CD4-positive, alpha-beta T cell (primary cell): ENCODE measurements around the gene CFAP107. TPM values are rescaled to one million over a fixed set of nuclear protein-coding genes. Genes with fewer than 3 reads are reported as not detected.

ENCODE experiments used
- ATAC-seq: fragments of 200-7000 bp; cut with Tn5 transposase; one replicate; pipeline ENCODE4 v1.10.0; 2022; ENCODE audit warnings: mild to moderate bottlenecking; ENCODE audit not compliant: poor library complexity
- CTCF ChIA-PET: fragments of 350-600 bp; sonication (Branson Sonifier 250); formaldehyde crosslinking; loops from one replicate; lab custom pipeline; 2021; ENCODE audit warnings: antibody characterized with exemption, inconsistent platforms; lab: Charles Lee
- POLR2A ChIA-PET: fragments of 350-600 bp; sonication (Branson Sonifier 250); formaldehyde crosslinking; loops from one replicate; lab custom pipeline; 2021; ENCODE audit warnings: antibody characterized with exemption, inconsistent platforms; lab: Charles Lee
- DNase-seq, 14 experiments: peaks; one replicate each; pipeline ENCODE4 v3.0.0-alpha.2; 2013 to 2020; ENCODE audit warnings: mixed read lengths in 2 of 14
- H3K27ac ChIP-seq, 2 donors: one replicate each; pipeline versions ENCODE4 v1.5.1 to v1.7.0; 2013; ENCODE audit warnings: low read length in 2 of 2, low read depth in 1 of 2, mild to moderate bottlenecking in 1 of 2
- H3K27me3 ChIP-seq, 2 experiments: 1 replicate in 1 of 2; 2 replicates in 1 of 2; pipeline versions ENCODE4 v1.6.1 to v1.7.0; 2013; ENCODE audit warnings: low read length in 2 of 2, control low read depth in 1 of 2, mild to moderate bottlenecking in 1 of 2, moderate library complexity in 1 of 2; ENCODE audit not compliant: insufficient read depth in 2 of 2, control insufficient read depth in 1 of 2
- H3K36me3 ChIP-seq: one replicate; pipeline ENCODE4 v1.6.1; 2013; ENCODE audit warnings: low read length, control low read depth; ENCODE audit not compliant: insufficient read depth
- H3K4me1 ChIP-seq: one replicate; pipeline ENCODE4 v1.6.1; 2013; ENCODE audit warnings: low read length, control low read depth; ENCODE audit not compliant: insufficient read depth
- H3K4me3 ChIP-seq: one replicate; pipeline ENCODE4 v1.5.1; 2013; ENCODE audit warnings: mild to moderate bottlenecking, low read length, moderate library complexity
- H3K9me3 ChIP-seq, 2 experiments: 1 replicate in 1 of 2; 2 replicates in 1 of 2; pipeline versions ENCODE4 v1.6.1 to v1.7.0; 2013; ENCODE audit warnings: low read length in 2 of 2, mild to moderate bottlenecking in 2 of 2, control low read depth in 1 of 2, moderate library complexity in 1 of 2; ENCODE audit not compliant: control insufficient read depth in 1 of 2, insufficient read depth in 1 of 2
- H3K27ac Mint-ChIP-seq: one replicate; pipeline ENCODE4 v1.8.0; 2020; ENCODE audit warnings: mixed read lengths
- H3K27me3 Mint-ChIP-seq: one replicate; pipeline ENCODE4 v1.8.0; 2021; ENCODE audit warnings: mixed read lengths
- H3K36me3 Mint-ChIP-seq: one replicate; pipeline ENCODE4 v1.8.0; 2021; ENCODE audit warnings: low read depth, mixed read lengths
- H3K4me1 Mint-ChIP-seq: one replicate; pipeline ENCODE4 v1.8.0; 2021; ENCODE audit warnings: low read depth, mixed read lengths
- H3K4me3 Mint-ChIP-seq: one replicate; pipeline ENCODE4 v1.8.0; 2020; ENCODE audit warnings: mild to moderate bottlenecking, mixed read lengths
- H3K9me3 Mint-ChIP-seq: one replicate; pipeline ENCODE4 v1.8.0; 2020; ENCODE audit warnings: mixed read lengths
- intact Hi-C, 2 experiments: fragments of 100-400 bp; cut with DNase I in 1 of 2; cut with micrococcal nuclease in 1 of 2; formaldehyde crosslinking; loops; one replicate each; pipeline versions ENCODE4 v1.15.1 to v1.9.0; 2023 to 2025; cut with DNase I, micrococcal nuclease
- total RNA-seq, 174 experiments: library from RNA in 2 of 174; stranded (reverse) in 2 of 174; gene quantifications; one replicate each; pipeline ENCODE4 v1.2.3 and lab custom pipeline; 2021 to 2026
- TF ChIP-seq, protein P1 (sequence below): fragments of 200-600 bp; IDR thresholded peaks from one replicate; pipeline ENCODE4 v1.8.0; 2022; ENCODE audit warnings: antibody characterized with exemption, mild to moderate bottlenecking

CFAP107 gene
- total RNA-seq, 2 experiments from 2014 or later = not detected

DNA sequence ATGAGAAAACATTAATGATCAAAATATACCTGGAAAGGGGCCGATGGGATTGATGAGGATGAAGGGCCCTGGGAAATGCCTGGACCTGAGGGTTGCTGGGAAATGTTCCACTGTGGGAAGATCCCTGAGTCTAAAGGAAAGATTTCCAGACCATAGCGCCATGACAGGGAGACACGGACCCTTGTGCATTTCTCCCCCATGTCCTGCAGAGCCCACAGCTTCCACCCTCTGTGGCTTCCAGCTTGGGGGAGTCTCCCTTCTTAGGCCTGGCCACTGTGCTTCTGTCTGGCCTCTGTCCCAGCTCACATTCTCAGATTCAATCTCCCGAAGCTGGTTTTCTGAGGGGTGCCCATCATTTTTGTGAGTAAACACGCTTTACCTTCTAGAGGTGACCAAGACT lies 26.5 kb downstream of the CFAP107 start:
- H3K27ac Mint-ChIP-seq = no peak overlapping the region
- no peak overlapping the region for H3K4me3 Mint-ChIP-seq
- Histone ChIP-seq H3K4me3 (no peak overlapping the region), H3K9me3 (no peaks in the 10 kb centered on the region), H3K27me3 (peaks cover 12 to 18% of the 10 kb centered on the region in 2 experiments), H3K27ac (no peak overlapping the region), H3K4me1 (no peaks in the 10 kb centered on the region), H3K36me3 (no peaks in the 10 kb centered on the region)
- no peaks in the 10 kb centered on the region for H3K36me3 Mint-ChIP-seq
- no peaks in the 10 kb centered on the region for H3K4me1 Mint-ChIP-seq
- intact Hi-C loops = no loop called here
- TF ChIP-seq, protein P1, sequence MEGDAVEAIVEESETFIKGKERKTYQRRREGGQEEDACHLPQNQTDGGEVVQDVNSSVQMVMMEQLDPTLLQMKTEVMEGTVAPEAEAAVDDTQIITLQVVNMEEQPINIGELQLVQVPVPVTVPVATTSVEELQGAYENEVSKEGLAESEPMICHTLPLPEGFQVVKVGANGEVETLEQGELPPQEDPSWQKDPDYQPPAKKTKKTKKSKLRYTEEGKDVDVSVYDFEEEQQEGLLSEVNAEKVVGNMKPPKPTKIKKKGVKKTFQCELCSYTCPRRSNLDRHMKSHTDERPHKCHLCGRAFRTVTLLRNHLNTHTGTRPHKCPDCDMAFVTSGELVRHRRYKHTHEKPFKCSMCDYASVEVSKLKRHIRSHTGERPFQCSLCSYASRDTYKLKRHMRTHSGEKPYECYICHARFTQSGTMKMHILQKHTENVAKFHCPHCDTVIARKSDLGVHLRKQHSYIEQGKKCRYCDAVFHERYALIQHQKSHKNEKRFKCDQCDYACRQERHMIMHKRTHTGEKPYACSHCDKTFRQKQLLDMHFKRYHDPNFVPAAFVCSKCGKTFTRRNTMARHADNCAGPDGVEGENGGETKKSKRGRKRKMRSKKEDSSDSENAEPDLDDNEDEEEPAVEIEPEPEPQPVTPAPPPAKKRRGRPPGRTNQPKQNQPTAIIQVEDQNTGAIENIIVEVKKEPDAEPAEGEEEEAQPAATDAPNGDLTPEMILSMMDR = no peak
- no peaks in the 10 kb centered on the region for H3K9me3 Mint-ChIP-seq
- ATAC-seq (no peak), DNase-seq (no peak)
- POLR2A ChIA-PET = no interaction called here
- H3K27me3 Mint-ChIP-seq = peaks cover 71% of the 10 kb centered on the region
- CTCF ChIA-PET = no interaction called here

DNA sequence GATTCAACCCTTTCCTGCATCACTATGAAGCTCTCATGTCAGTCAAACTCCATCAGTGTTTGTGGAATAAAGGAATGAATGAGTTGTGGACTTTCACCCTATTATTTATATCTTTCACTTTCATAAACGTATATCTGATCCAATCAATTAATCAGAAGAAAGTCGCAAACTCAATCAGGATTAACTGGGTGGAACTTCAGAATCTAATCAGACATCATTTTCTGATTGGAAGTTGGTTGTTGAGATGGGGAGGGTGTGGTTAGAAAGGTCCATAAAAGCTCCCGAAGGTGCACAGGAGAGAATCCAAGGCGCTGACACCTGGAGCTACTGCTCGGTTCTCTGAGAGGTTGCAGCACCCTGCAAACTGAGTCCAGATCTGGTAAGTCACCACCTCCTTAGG lies 27.4 kb downstream of the CFAP107 start, which contains the start of gene PRAMEF12:
Gene PRAMEF12, plus strand, starts transcription at position 301 of the 400 bp plus-strand sequence. CDS start 1,130 bp downstream, outside the sequence.
- Mint-ChIP-seq H3K27ac (no peak within 1 kb of the TSS), H3K4me1 (no peaks in the 10 kb centered on the region), H3K27me3 (peaks cover 75% of the 10 kb centered on the region), H3K36me3 (no peaks in the 10 kb centered on the region), H3K9me3 (no peaks in the 10 kb centered on the region), H3K4me3 (no peak within 1 kb of the TSS)
- ChIA-PET CTCF (no interaction called here), POLR2A (no interaction called here)
- intact Hi-C loops = no loop called here
- no peaks in the 10 kb centered on the region for H3K4me1 ChIP-seq
- no peaks in the 10 kb centered on the region for H3K9me3 ChIP-seq
- no peaks in the 10 kb centered on the region for H3K36me3 ChIP-seq
- no peak within 1 kb of the TSS for H3K27ac ChIP-seq
- ATAC-seq (no peak), DNase-seq (no peak)
- no peak within 1 kb of the TSS for H3K4me3 ChIP-seq
- TF ChIP-seq, protein P1 = no peak
- peaks cover 8 to 15% of the 10 kb centered on the region in 2 experiments for H3K27me3 ChIP-seq

DNA sequence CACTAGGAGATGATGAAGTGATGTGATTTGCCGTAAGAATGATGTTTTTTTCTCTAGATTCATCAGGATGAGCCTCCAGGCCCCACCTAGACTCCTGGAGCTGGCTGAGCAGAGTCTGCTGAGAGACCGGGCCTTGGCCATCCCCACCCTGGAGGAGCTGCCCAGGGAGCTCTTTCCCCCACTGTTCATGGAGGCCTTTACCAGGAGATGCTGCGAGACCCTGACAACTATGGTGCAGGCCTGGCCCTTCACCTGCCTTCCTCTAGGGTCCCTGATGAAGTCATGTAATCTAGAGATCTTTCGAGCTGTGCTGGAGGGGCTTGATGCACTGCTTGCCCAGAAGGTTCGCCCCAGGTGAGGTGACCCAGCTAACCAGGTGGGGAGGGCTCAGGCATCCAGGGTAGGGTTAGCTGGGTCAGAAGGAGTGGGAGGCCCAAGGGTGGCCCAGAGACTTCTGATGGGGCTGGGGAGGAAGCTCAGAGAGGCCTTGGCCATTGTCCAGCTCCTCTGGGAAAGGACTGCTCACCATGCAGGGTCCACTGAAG lies 28.9 kb downstream of the CFAP107 start:
- peaks cover 79% of the 10 kb centered on the region for H3K27me3 Mint-ChIP-seq
- Histone ChIP-seq H3K36me3 (no peaks in the 10 kb centered on the region), H3K4me3 (no peak overlapping the region), H3K4me1 (no peaks in the 10 kb centered on the region), H3K9me3 (no peaks in the 10 kb centered on the region), H3K27ac (no peak overlapping the region), H3K27me3 (peaks cover 0 to 3% of the 10 kb centered on the region in 2 experiments)
- ATAC-seq (no peak), DNase-seq (no peak)
- POLR2A ChIA-PET = no interaction called here
- no peak overlapping the region for H3K4me3 Mint-ChIP-seq
- H3K36me3 Mint-ChIP-seq = no peaks in the 10 kb centered on the region
- H3K4me1 Mint-ChIP-seq = no peaks in the 10 kb centered on the region
- H3K9me3 Mint-ChIP-seq = no peaks in the 10 kb centered on the region
- no peak overlapping the region for H3K27ac Mint-ChIP-seq
- intact Hi-C loops = no loop called here
- CTCF ChIA-PET = no interaction called here
- TF ChIP-seq, protein P1 = no peak
